A673 (cell line): ENCODE data around the gene SLX9.

Experiments used
- CTCF ChIP-seq: fragments of 300-800, 200-600 bp; sonication (generic); conservative IDR thresholded peaks from 2 replicates; pipeline ENCODE4 v1.5.1; 2017; ENCODE audit warnings: low read depth, mild to moderate bottlenecking, antibody characterized with exemption, low read length, moderate library complexity, mixed read lengths
- EZH2 ChIP-seq: fragments of 200-600 bp; sonication (generic); IDR thresholded peaks from 2 replicates; pipeline ENCODE4 v1.6.1; 2017; ENCODE audit warnings: borderline replicate concordance, low read depth, mild to moderate bottlenecking, mixed read lengths, antibody characterized with exemption, low read length; ENCODE audit not compliant: poor library complexity, severe bottlenecking

- TF ChIP-seq CTCF (no peak), EZH2 (no peak)
Measured at GRCh38 chr21:44897326-44898010, 42.4 kb upstream of the SLX9 start.
